Rectal smooth muscle tissue (tissue), 1 donor: Measurements from ENCODE around the gene TIGAR.

ENCODE experiments used
- H3K27ac ChIP-seq: one replicate; pipeline ENCODE4 v1.7.0; 2013; ENCODE audit warnings: low read depth, low read length, inconsistent platforms
- H3K27me3 ChIP-seq: one replicate; pipeline ENCODE4 v1.7.0; 2013; ENCODE audit warnings: low read length; ENCODE audit not compliant: control insufficient read depth, insufficient read depth
- H3K36me3 ChIP-seq: one replicate; pipeline ENCODE4 v1.7.0; 2013; ENCODE audit warnings: low read length; ENCODE audit not compliant: control insufficient read depth, insufficient read depth
- H3K4me1 ChIP-seq: one replicate; pipeline ENCODE4 v1.7.0; 2013; ENCODE audit warnings: low read length; ENCODE audit not compliant: control insufficient read depth, insufficient read depth
- H3K4me3 ChIP-seq: one replicate; pipeline ENCODE4 v1.7.0; 2013; ENCODE audit warnings: low read length
- H3K9ac ChIP-seq: one replicate; pipeline ENCODE4 v1.7.0; 2013; ENCODE audit warnings: low read length

Gene TIGAR

DNA sequence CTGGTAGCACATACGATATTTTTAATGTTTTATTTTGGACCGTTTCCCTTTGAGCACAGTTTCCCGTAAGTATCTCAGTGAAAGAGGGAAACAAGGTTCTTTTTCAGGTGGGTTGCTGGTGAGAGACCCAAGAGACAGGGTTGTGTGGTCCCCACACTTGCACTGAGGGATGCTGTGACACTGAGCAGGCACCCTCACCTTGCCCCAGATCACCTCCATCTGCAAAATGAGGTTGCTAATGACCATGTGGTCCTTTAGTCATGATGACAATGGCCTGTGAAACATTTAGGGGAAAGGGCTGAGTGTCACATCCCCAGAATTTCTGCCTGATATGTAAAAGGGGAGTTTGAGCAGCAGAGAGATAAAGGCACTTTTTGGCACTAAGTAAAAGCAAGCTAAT, 43.2 kb upstream of the TIGAR start:
- Histone ChIP-seq H3K36me3 (peaks cover 19% of the 10 kb centered on the region), H3K27me3 (no peaks in the 10 kb centered on the region), H3K4me1 (peaks cover 52% of the 10 kb centered on the region), H3K9ac (peak overlapping the region; percentile 11), H3K4me3 (no peak overlapping the region), H3K27ac (no peak overlapping the region)

DNA sequence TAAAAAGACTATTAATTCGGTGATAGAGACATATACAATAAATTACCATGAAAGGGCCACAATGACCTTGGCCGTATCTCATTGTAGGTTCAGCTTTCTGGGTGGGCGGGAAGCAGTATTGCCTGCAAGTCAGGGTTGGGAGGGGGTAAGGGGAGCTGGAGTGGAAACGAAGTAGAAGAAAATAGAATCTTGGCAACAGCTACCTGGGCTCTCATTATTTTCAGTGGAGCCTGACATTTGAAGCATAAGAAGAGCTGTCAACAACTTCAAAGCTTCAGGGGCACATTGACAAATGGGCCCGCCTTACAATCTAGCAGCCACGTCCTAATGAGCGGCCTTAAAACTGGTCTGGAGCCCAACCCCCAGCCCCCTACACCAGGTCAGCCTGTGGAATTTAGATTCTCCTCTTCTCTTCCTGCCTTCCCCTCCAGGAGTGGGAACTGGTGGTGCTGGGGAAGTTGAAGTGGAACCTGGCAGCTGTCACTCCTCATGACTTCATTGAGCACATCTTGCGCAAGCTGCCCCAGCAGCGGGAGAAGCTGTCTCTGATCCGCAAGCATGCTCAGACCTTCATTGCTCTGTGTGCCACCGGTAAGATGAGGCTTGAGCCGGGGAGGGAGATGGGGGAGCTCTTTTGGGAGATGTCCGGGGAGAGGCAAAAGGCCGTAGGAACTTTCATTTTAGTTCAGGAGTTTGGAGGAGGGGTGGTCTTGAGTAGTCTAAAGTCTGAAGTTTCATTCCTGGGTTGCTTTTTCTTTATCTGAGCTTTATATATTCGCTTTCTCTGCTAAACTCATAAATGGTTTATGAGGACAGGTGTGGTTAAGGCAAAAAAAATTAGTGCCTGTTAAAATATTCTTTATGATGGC, 42.5 kb upstream of the TIGAR start:
- H3K9ac ChIP-seq, result no peak overlapping the region
- H3K27me3 ChIP-seq, result no peaks in the 10 kb centered on the region
- H3K4me1 ChIP-seq, result peaks cover 49% of the 10 kb centered on the region
- peaks cover 24% of the 10 kb centered on the region for H3K36me3 ChIP-seq
- no peak overlapping the region for H3K27ac ChIP-seq
- no peak overlapping the region for H3K4me3 ChIP-seq

DNA sequence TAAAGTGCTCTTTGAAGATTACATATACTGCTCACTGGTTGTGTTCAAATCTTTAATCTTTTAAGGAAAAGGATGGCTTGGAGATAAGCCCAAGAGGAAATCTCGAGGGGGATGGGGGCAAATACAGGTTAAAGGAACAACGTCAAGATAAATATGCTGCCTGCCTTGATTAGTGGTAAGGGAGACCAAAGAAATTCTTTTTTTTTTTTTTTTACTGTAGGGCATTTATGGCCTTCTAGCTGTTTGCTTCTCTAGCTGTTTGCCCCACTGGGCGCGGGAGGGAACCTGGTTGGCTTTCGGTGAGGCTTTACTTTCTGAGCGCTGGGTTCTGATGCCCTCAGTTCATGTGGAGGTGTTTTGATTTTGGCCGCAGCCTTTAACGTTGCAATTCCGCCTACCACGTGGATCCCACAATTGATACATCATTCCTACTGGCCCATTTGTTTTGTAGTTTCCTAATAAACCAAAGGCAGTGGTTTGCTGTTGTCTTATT, 41.8 kb upstream of the TIGAR start:
- no peak overlapping the region for H3K9ac ChIP-seq
- H3K4me1 ChIP-seq, result peaks cover 49% of the 10 kb centered on the region
- H3K27ac ChIP-seq, result peak overlapping the region; percentile 73
- H3K36me3 ChIP-seq, result peaks cover 31% of the 10 kb centered on the region
- no peak overlapping the region for H3K4me3 ChIP-seq
- no peaks in the 10 kb centered on the region for H3K27me3 ChIP-seq

DNA sequence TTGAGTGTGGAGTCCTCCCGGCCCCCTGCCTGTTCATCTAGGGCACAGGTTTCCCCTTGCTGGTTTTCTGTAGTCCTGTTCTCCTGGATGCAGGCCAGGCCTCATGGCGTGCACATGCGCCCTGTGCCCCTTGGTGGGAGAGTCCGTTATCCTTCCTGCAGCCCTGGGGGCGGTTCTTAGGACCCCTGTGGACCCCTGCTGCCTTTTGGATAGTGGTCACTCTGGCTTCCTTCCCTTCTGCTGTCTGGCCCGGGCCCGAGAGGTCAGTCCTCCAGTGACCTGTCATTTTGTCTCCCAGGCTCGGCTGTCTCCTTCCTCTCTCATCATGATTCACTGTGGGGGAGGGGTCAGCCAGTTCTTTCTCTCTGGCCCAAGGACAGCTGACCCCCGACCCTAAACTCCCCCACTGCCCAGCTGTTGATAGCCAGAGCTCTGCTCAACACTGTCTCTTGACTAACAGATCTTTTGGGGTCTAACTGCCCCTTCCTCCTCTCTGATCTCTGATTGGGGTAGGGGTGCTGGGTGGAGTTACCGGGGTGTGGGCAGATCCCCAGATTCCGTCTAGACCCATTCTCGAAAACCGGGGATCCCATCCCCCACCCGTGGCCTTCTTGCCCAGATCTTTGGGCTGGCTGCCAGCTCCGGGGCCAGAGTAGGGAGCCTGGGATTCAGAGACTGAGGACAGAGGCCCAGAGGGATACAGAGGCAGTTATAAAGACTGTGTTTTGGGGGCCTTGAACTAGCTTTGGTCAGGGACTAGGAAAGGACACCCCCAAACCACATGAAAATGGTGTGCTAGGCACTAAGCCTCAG, 40.5 kb upstream of the TIGAR start:
- peak overlapping the region; percentile 37 for H3K4me3 ChIP-seq

DNA sequence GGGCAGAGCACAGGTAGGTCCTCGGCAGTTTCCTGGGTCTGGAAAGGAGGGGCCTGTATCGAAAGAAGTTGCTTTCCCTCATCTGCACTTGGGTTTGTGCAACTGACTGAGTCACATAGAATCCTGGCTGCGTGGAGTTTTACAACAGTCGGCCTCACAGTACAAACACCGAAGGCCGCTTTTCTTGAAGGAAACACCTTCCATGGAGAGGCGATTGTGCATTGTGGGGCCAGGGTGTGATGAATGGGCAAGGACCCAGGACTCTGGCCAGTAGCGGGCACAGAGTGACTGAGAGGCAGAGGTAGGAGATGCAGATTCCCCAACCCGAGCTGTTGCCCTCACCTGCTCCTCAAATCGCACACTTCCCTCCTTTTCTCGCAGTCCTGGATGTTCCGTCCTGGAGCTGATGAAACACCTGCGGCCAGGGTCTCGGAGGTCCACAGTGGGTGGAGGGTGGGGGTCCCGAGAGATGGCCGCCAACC, 39.8 kb upstream of the TIGAR start:
- peak overlapping the region; percentile 73 for H3K27ac ChIP-seq
- H3K9ac ChIP-seq, result no peak overlapping the region
- peak overlapping the region; percentile 37 for H3K4me3 ChIP-seq
- peaks cover 49% of the 10 kb centered on the region for H3K4me1 ChIP-seq
- H3K27me3 ChIP-seq, result no peaks in the 10 kb centered on the region
- H3K36me3 ChIP-seq, result peaks cover 42% of the 10 kb centered on the region

More for the DNA sequence above, 40.5 kb upstream of the TIGAR start:
- no peak overlapping the region for H3K9ac ChIP-seq
- peaks cover 38% of the 10 kb centered on the region for H3K36me3 ChIP-seq
- peak overlapping the region; percentile 73 for H3K27ac ChIP-seq
- H3K4me1 ChIP-seq, result peaks cover 49% of the 10 kb centered on the region
- H3K27me3 ChIP-seq, result no peaks in the 10 kb centered on the region

DNA sequence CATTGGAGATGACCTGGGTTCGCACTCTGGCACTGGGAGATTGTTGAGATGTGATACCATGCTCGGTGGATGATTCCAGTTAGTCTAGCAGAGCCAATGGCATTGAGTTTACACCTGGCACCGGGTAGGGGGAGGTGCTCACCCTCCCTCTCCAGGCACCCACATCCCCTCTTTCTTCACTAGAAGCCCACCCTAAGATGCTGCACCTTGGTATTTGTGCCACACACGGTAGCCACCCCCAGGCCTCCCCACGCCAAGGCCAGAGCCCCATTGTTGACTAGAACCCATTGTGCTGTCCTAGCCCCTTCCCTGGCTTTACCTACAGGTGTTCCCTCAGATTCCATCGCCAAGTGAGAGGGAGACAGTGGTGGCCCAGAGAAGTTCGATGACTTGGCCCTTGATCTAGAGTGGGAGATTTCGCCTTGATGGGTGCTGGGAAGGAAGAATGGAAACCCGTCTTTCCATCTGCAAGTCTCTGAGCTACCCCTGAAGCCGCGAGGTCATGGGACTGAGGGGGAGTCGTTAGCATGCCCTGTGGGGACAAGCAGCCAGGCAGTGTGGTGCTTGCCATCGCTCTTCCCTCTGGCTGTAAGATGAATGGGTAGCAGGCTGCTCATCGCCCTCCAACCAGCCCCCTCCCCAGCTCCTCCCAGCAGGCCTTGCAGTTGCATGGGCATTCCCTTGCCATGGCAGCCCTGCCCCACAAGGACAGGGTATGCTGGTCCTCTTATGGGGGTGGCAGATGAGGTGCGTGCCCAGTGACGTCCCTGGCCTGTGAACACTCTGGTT, 38.7 kb upstream of the TIGAR start:
- Histone ChIP-seq H3K4me3 (no peak overlapping the region), H3K27ac (peak overlapping the region; percentile 16), H3K9ac (no peak overlapping the region), H3K36me3 (peaks cover 47% of the 10 kb centered on the region), H3K4me1 (peaks cover 50% of the 10 kb centered on the region), H3K27me3 (no peaks in the 10 kb centered on the region)

GRCh38 chr12:4282892-4283511, 38.0 kb upstream of the TIGAR start:
- H3K4me1 ChIP-seq, result peaks cover 50% of the 10 kb centered on the region
- H3K27me3 ChIP-seq, result no peaks in the 10 kb centered on the region

DNA sequence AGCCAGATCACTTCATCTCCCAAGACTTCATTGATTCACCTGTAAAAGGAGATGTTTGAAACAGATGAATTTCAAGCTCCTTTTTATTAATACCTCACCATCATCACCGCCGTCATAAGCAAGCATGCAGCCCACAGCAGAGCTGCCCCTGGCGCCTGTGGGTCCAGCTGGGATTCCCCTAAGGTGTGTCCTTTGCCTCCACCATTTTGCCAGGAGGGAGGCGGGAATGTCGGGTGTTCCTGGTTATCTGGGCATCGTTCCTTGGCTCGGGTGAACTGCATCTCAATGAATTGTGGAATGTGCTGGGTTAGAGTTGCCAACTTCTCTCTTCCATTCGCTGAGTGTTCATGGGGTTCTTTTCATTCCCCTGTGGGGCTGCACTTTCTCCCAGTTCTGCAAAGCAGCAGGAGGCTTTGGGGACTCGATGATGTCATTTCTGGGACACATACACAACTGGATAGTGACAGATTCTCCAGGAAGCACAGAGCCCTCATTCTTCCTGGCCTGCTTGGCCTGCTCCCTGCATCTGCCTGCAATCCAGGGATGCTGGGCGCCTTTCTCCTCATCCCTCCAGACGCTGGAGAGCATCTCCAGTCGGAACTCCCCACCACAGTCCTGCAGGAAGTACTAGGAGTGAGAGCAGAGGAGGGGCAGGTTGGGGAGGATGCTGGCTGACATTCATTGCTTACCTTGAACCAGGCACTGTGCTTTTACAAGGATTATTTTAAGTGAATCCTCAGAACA, 37.3 kb upstream of the TIGAR start:
- Histone ChIP-seq H3K27ac (no peak overlapping the region), H3K4me1 (peaks cover 50% of the 10 kb centered on the region), H3K36me3 (peaks cover 61% of the 10 kb centered on the region), H3K4me3 (no peak overlapping the region), H3K9ac (no peak overlapping the region), H3K27me3 (no peaks in the 10 kb centered on the region)

More at GRCh38 chr12:4282892-4283511, 38.0 kb upstream of the TIGAR start:
- H3K4me3 ChIP-seq, result no peak overlapping the region
- no peak overlapping the region for H3K9ac ChIP-seq
- H3K36me3 ChIP-seq, result peaks cover 54% of the 10 kb centered on the region
- peak overlapping the region; percentile 16 for H3K27ac ChIP-seq

DNA sequence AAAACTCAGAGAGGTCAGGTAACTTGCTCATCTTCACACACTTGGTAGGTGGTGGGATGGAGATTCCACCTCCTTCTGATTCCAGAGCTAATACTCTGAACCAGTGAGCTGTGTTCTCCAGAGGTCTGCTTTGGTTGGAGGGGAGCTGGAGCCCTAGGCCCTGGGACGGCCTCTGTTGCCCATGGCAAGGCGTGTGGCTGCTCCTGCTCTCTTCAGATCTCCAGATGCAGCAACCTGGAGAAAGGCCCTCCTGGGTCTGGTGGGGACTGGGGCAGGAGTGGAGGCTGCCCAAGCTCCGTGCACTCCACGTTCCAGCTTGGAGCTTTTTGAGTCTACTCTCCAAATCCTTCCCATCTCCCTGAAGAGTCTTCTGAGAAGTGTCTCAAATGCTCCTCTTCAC, 36.7 kb upstream of the TIGAR start:
- Histone ChIP-seq H3K4me1 (peaks cover 53% of the 10 kb centered on the region), H3K9ac (no peak overlapping the region), H3K36me3 (peaks cover 65% of the 10 kb centered on the region)

DNA sequence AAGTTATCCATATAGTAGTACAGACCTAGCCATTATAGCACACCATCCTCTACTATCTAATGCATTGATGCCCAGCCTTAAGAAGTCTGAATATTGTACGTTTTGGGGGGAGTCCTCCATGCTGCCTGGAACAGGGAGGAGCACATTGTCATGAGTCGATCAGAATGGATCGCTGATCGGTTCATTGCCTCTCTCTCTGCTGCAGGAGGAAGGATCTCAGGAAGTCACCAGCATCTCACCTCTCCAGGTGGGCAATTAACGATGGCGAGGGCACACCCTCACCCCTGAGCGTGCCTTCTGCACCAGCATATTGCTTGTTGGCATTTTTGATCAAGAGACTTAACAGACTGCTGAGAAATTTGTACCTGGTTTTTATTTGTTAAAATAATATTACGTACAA, 35.9 kb upstream of the TIGAR start:
- Histone ChIP-seq H3K9ac (no peak overlapping the region), H3K36me3 (peaks cover 63% of the 10 kb centered on the region), H3K27me3 (no peaks in the 10 kb centered on the region), H3K27ac (no peak overlapping the region), H3K4me3 (no peak overlapping the region), H3K4me1 (peaks cover 50% of the 10 kb centered on the region)

More for the DNA sequence above, 36.7 kb upstream of the TIGAR start:
- H3K4me3 ChIP-seq, result no peak overlapping the region
- H3K27ac ChIP-seq, result no peak overlapping the region
- H3K27me3 ChIP-seq, result no peaks in the 10 kb centered on the region

GRCh38 chr12:4286228-4286627, 34.8 kb upstream of the TIGAR start:
- Histone ChIP-seq H3K27ac (peak overlapping the region; percentile 84), H3K27me3 (no peaks in the 10 kb centered on the region), H3K9ac (no peak overlapping the region), H3K4me3 (peak overlapping the region; percentile 14), H3K36me3 (peaks cover 66% of the 10 kb centered on the region), H3K4me1 (peaks cover 41% of the 10 kb centered on the region)
